B cell (primary cell): ENCODE data around the gene POC1B. TPM values are rescaled to one million over a fixed set of nuclear protein-coding genes. Genes with fewer than 3 reads are reported as not detected.

ENCODE experiments used
- ATAC-seq: fragments of 200-7000 bp; cut with Tn5 transposase; one replicate; pipeline ENCODE4 v1.10.0; 2021; ENCODE audit warnings: low read depth, mild to moderate bottlenecking, moderate number of reproducible peaks, moderate library complexity
- CTCF ChIA-PET: fragments of 350-600 bp; sonication (Branson Sonifier 250); formaldehyde crosslinking; loops from one replicate; lab custom pipeline; 2021; ENCODE audit warnings: antibody characterized with exemption, inconsistent platforms; lab: Charles Lee
- POLR2A ChIA-PET: fragments of 350-600 bp; sonication (Branson Sonifier 250); formaldehyde crosslinking; loops from one replicate; lab custom pipeline; 2021; ENCODE audit warnings: antibody characterized with exemption; lab: Charles Lee
- DNase-seq: peaks from one replicate; pipeline ENCODE4 v3.0.0; 2013
- H2AFZ ChIP-seq: 2 replicates; pipeline ENCODE4 v1.6.1; 2012; ENCODE audit warnings: mild to moderate bottlenecking, low read depth, low read length; ENCODE audit not compliant: insufficient read depth, poor library complexity, severe bottlenecking
- H3K27ac ChIP-seq, 2 donors: 1 replicate in 1 of 2; 2 replicates in 1 of 2; pipeline ENCODE4 v1.5.1; 2012 to 2013; ENCODE audit warnings: low read length in 2 of 2, mild to moderate bottlenecking in 2 of 2, moderate library complexity in 1 of 2
- H3K27me3 ChIP-seq, 4 experiments: fragments of 200-600 bp in 1 of 4; sonication (generic) in 1 of 4; replicated peaks in 1 of 4; 1 replicate in 2 of 4; 2 replicates in 2 of 4; pipeline versions ENCODE4 v1.6.1 to v1.7.0; 2013 to 2016; ENCODE audit warnings: low read length in 3 of 4, mild to moderate bottlenecking in 2 of 4, mixed read lengths in 1 of 4, moderate library complexity in 1 of 4; ENCODE audit not compliant: insufficient read depth in 4 of 4, control insufficient read depth in 3 of 4; ENCODE audit errors: control extremely low read depth in 1 of 4
- H3K36me3 ChIP-seq, 2 experiments: replicated peaks in 1 of 2; 1 replicate in 1 of 2; 2 replicates in 1 of 2; pipeline versions ENCODE4 v1.6.1 to v1.7.1; 2013; ENCODE audit warnings: low read length in 1 of 2; ENCODE audit not compliant: insufficient read depth in 2 of 2, control insufficient read depth in 1 of 2; ENCODE audit errors: control extremely low read depth in 1 of 2, extremely low read depth in 1 of 2
- H3K4me1 ChIP-seq, 2 donors: fragments of 200-600 bp in 1 of 2; sonication (generic) in 1 of 2; 1 replicate in 1 of 2; 2 replicates in 1 of 2; pipeline versions ENCODE4 v1.5.1 to v1.6.1; 2013 to 2017; ENCODE audit warnings: low read length in 2 of 2; ENCODE audit not compliant: control insufficient read depth in 2 of 2, insufficient read depth in 2 of 2
- H3K4me2 ChIP-seq: replicated peaks from 2 replicates; pipeline ENCODE3; 2012; ENCODE audit warnings: mild to moderate bottlenecking, low read depth, low read length; ENCODE audit not compliant: poor library complexity, severe bottlenecking
- H3K4me3 ChIP-seq, 5 experiments: fragments of 200-600 bp in 1 of 5; sonication (generic) in 1 of 5; 1 replicate in 3 of 5; 2 replicates in 2 of 5; pipeline versions ENCODE4 v1.5.1 to v1.7.0; 2011 to 2016; ENCODE audit warnings: low read length in 4 of 5, mild to moderate bottlenecking in 4 of 5, low read depth in 2 of 5, control low read depth in 1 of 5, moderate library complexity in 1 of 5; ENCODE audit not compliant: insufficient read depth in 1 of 5; ENCODE audit errors: control extremely low read depth in 1 of 5, extremely low read depth in 1 of 5
- H3K79me2 ChIP-seq: fragments of 200-600 bp; sonication (generic); one replicate; pipeline ENCODE4 v1.6.0; 2016; ENCODE audit warnings: low read length; ENCODE audit not compliant: control insufficient read depth, insufficient read depth
- H3K9ac ChIP-seq: fragments of 200-600 bp; sonication (generic); 2 replicates; pipeline ENCODE4 v1.6.1; 2017; ENCODE audit warnings: mild to moderate bottlenecking, low read length, moderate library complexity
- H3K9me3 ChIP-seq, 3 donors: one replicate each; pipeline versions ENCODE4 v1.6.1 to v1.7.1; 2013; ENCODE audit warnings: low read length in 2 of 3; ENCODE audit not compliant: control insufficient read depth in 2 of 3, insufficient read depth in 1 of 3; ENCODE audit errors: control extremely low read depth in 1 of 3
- H4K20me1 ChIP-seq: 2 replicates; pipeline ENCODE4 v1.6.0; 2012; ENCODE audit warnings: mild to moderate bottlenecking, low read length; ENCODE audit not compliant: insufficient read depth, control insufficient read depth, poor library complexity, severe bottlenecking
- H3K27ac Mint-ChIP-seq: one replicate; pipeline ENCODE4 v1.8.0; 2021; ENCODE audit warnings: mixed read lengths
- H3K27me3 Mint-ChIP-seq: one replicate; pipeline ENCODE4 v1.8.0; 2021; ENCODE audit warnings: mixed read lengths
- H3K4me1 Mint-ChIP-seq: one replicate; pipeline ENCODE4 v1.8.0; 2021; ENCODE audit warnings: mixed read lengths
- H3K4me3 Mint-ChIP-seq: one replicate; pipeline ENCODE4 v1.8.0; 2021; ENCODE audit warnings: mixed read lengths
- H3K9me3 Mint-ChIP-seq: one replicate; pipeline ENCODE4 v1.8.0; 2022; ENCODE audit warnings: mixed read lengths; ENCODE audit not compliant: insufficient read depth
- EZH2 ChIP-seq: IDR thresholded peaks from 2 replicates; pipeline ENCODE4 v1.6.1; 2012; ENCODE audit warnings: borderline replicate concordance, low read depth, mild to moderate bottlenecking, moderate library complexity, low read length; ENCODE audit not compliant: insufficient read depth, poor library complexity, severe bottlenecking
- WGBS: methylation state at CpG from one replicate; pipeline ENCODE4 v1.1.5; 2013; ENCODE audit warnings: missing lambda C conversion rate; ENCODE audit not compliant: insufficient coverage; 5-methylcytosine and 5-hydroxymethylcytosine counted together
- intact Hi-C: fragments of 100-400 bp; cut with micrococcal nuclease; formaldehyde crosslinking; loops from one replicate; pipeline ENCODE4 v1.10.0; 2022
- polyA plus RNA-seq: library from polyadenylated mRNA; depleted of rRNA; stranded (reverse); fragments of >200 nt; gene quantifications from 2 replicates; pipeline ENCODE4 v1.2.3, GENCODE V29; 2012
- total RNA-seq, 2 donors: library from RNA; stranded (reverse); fragments of 120-200 nt in 1 of 2; gene quantifications; 1 replicate in 1 of 2; 2 replicates in 1 of 2; pipeline versions ENCODE4 v1.2.3 to v1.2.4, GENCODE V29; 2013 to 2022
- TF ChIP-seq, protein P1 (sequence below): fragments of 200-600 bp; IDR thresholded peaks from one replicate; pipeline ENCODE4 v1.8.0; 2022; ENCODE audit warnings: antibody characterized with exemption, mild to moderate bottlenecking

Gene POC1B
- total and polyA plus RNA-seq, 2 donors (not counting 1 experiment from before 2014, with no cell fraction given): 12.0 to 39.5 TPM

- intact Hi-C loops: no loop called here
- no peak overlapping the region for H3K9ac ChIP-seq
- CTCF ChIA-PET: no interaction called here
- H3K4me2 ChIP-seq: no peak overlapping the region
- peaks cover 0 to 5% (median 0%) of the 10 kb centered on the region in 3 donors for H3K9me3 ChIP-seq
- no peak overlapping the region for H3K27ac ChIP-seq
- H4K20me1 ChIP-seq: no peaks in the 10 kb centered on the region
- no peaks in the 10 kb centered on the region for H3K4me1 ChIP-seq
- H3K27me3 Mint-ChIP-seq: no peaks in the 10 kb centered on the region
- TF ChIP-seq EZH2: no peak
- TF ChIP-seq, protein P1, sequence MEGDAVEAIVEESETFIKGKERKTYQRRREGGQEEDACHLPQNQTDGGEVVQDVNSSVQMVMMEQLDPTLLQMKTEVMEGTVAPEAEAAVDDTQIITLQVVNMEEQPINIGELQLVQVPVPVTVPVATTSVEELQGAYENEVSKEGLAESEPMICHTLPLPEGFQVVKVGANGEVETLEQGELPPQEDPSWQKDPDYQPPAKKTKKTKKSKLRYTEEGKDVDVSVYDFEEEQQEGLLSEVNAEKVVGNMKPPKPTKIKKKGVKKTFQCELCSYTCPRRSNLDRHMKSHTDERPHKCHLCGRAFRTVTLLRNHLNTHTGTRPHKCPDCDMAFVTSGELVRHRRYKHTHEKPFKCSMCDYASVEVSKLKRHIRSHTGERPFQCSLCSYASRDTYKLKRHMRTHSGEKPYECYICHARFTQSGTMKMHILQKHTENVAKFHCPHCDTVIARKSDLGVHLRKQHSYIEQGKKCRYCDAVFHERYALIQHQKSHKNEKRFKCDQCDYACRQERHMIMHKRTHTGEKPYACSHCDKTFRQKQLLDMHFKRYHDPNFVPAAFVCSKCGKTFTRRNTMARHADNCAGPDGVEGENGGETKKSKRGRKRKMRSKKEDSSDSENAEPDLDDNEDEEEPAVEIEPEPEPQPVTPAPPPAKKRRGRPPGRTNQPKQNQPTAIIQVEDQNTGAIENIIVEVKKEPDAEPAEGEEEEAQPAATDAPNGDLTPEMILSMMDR: no peak
- no peak overlapping the region for H3K4me3 Mint-ChIP-seq
- no peaks in the 10 kb centered on the region for H3K4me1 Mint-ChIP-seq
- POLR2A ChIA-PET: no interaction called here
- no peak for ATAC-seq
- no peaks in the 10 kb centered on the region for H3K27me3 ChIP-seq
- H3K36me3 ChIP-seq: no peaks in the 10 kb centered on the region
- no peak overlapping the region for H2AFZ ChIP-seq
- H3K4me3 ChIP-seq: no peak overlapping the region
- WGBS: 63% methylated on average over 1 of the region's 4 CpGs
- no peak for DNase-seq
- no peaks in the 10 kb centered on the region for H3K79me2 ChIP-seq
- no peak overlapping the region for H3K27ac Mint-ChIP-seq
- H3K9me3 Mint-ChIP-seq: no peaks in the 10 kb centered on the region
Measured at GRCh38 chr12:89411846-89412245, 114.0 kb downstream of the POC1B start.

DNA sequence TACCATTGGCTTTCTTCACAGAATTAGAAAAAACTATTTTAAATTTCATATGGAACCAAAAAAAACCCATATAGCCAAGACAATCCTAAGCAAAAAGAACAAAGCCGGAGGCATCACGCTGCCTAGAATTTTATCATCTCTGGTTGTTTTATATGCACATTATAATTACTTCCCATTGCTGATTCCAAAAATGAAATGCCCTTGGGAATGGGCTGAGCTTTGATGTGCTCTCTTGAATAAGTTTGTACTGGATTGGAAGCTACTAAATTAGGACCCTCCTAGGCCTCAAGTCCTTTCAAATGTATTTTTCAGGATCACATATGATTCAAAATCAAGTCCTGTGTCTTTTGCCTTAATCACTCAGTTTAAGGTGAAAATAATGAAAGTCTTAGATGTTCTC is 114.6 kb downstream of the POC1B start:
- ChIA-PET POLR2A (no interaction called here), CTCF (interaction anchor here (0.7 kb wide), 1 partner anchor 614 kb away, joined by 3 read pairs; no protein-coding TSS in a partner anchor)
- Mint-ChIP-seq H3K9me3 (no peaks in the 10 kb centered on the region), H3K27me3 (no peaks in the 10 kb centered on the region), H3K4me3 (no peak overlapping the region), H3K27ac (no peak overlapping the region), H3K4me1 (no peaks in the 10 kb centered on the region)
- no CpG with 5 or more reads among the region's 2 CpGs for WGBS
- intact Hi-C loops: no loop called here
- H3K36me3 ChIP-seq: no peaks in the 10 kb centered on the region
- no peak overlapping the region for H2AFZ ChIP-seq
- no peaks in the 10 kb centered on the region for H3K79me2 ChIP-seq
- H3K27ac ChIP-seq: no peak overlapping the region
- H3K4me3 ChIP-seq: no peak overlapping the region
- peaks cover 0 to 5% (median 0%) of the 10 kb centered on the region in 3 donors for H3K9me3 ChIP-seq
- no peaks in the 10 kb centered on the region for H3K27me3 ChIP-seq
- H4K20me1 ChIP-seq: no peaks in the 10 kb centered on the region
- H3K4me2 ChIP-seq: no peak overlapping the region
- DNase-seq (no peak), ATAC-seq (no peak)
- H3K9ac ChIP-seq: no peak overlapping the region
- TF ChIP-seq, protein P1: no peak
- TF ChIP-seq EZH2: no peak
- no peaks in the 10 kb centered on the region for H3K4me1 ChIP-seq
